GM19193 (cell line): ENCODE data around the gene SURF4.

ENCODE experiments used
- POLR2A ChIP-seq: IDR thresholded peaks from 4 replicates; pipeline ENCODE4 v1.6.1; 2011; ENCODE audit not compliant: insufficient read depth, insufficient read length; ENCODE audit errors: extremely low read depth

The SURF4 gene

DNA sequence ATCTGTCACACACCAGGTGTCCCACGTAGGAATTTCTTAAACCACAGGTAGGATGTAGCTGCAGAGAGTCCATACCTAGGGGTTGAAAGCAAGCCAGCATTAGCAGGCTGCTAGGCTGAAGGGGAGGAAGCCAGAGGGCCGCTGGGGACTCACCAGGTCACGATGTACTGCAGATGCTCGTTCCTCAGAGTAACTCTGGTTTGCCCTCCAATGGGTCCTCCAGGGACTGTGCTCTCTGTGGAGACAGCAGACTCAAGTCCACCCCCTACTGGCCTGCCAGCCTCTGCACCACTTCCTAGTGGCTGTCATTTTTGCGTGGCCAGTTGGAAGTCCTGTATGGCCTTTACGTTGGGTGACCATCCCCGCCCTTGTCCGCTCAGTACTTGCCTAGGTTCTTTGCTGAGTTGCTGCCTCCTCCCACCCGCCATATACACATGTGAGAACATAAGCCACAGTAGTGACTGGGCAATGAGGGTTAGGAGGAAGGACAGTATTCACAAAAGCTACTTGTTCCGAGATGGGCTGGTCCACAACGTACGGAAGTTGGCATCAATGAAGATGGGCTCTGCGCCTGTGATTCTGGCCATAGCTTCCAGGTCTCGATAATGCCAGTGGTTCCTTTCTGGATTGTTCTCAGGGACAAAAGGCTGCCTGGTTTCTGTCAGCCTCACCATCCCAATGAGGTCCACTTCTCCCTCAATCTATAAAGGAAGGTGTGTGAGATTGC is 23.8 kb downstream of the SURF4 start:
- TF ChIP-seq POLR2A = peak; percentile 54

DNA sequence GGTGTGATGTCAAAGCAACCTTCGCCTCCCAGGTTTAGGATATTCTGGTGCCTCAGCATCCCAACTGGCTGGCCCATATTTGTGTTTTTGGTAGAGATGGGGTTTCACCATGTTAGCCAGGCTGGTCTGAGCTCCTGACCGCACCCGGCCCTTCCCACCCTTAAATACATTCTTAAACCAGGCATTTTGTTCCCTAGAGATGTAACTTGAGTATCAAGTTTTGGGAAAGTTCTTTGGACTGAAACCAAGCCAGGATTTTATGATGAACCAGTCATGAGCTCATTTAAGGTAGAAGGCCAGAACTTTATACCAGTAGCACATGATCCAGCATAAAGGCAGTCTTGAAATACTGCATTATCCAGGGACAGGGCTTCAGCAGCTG is 24.3 kb downstream of the SURF4 start:
- no peak for TF ChIP-seq POLR2A

DNA sequence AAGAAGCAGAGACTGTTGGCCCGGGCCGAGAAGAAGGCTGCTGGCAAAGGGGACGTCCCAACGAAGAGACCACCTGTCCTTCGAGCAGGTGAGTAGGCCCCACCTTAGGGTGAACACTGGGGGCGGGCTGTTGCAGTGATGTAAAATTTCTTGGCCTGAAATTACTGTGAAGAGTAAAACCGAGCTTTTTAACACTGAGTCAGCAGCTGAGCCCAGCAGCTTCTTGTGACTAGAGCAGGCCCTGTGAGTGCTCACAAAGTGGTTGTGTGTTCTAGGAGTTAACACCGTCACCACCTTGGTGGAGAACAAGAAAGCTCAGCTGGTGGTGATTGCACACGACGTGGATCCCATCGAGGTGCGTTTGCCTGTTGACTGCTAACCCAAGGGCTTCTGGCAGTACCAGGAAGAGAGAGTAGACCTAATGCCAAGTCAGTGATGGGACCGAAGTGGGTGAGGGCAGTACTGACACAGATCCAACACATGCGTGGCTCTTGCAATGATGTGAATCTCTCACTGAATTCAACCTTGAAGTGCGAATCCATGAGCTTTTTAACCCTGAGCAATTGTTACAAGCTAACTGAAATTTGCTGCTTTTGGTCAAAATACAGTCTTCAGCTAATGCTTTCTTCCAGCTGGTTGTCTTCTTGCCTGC is 25.8 kb downstream of the SURF4 start:
- TF ChIP-seq POLR2A = no peak

DNA sequence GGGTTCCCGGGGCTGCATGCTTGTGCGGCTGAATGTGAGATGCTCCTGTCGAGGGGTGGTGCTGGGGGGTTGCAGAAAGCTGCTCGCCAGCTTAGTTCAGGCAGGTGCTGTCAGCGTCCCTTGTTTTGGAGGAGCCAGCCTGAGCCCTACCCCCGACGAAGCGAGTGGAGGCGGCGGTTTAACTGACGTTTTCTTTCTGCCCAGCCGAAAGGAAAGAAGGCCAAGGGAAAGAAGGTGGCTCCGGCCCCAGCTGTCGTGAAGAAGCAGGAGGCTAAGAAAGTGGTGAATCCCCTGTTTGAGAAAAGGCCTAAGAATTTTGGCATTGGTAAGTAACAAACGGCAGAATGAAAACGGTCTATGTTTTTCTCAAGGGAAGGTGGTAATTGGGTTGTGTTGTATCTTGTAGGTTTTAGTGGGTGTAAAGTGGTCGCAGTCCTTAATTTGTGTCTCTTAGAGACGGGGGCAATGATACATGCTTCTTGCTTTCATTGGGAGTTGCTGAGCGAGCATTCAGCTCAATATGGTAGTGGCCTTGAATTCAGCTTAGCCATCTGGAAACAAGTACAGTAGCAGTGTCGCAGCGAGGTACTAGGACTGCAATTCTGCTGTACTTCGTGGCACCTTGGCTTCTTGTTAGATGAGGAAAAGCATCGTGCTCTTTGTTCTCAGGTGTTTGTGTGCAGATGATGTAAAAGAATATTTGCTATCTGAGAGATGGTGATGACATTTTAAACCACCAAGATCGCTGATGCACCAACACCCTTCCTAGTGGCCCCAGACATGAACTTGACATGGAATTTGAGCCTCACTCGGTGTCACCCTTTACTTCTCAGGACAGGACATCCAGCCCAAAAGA is 26.9 kb downstream of the SURF4 start:
- TF ChIP-seq POLR2A = no peak

DNA sequence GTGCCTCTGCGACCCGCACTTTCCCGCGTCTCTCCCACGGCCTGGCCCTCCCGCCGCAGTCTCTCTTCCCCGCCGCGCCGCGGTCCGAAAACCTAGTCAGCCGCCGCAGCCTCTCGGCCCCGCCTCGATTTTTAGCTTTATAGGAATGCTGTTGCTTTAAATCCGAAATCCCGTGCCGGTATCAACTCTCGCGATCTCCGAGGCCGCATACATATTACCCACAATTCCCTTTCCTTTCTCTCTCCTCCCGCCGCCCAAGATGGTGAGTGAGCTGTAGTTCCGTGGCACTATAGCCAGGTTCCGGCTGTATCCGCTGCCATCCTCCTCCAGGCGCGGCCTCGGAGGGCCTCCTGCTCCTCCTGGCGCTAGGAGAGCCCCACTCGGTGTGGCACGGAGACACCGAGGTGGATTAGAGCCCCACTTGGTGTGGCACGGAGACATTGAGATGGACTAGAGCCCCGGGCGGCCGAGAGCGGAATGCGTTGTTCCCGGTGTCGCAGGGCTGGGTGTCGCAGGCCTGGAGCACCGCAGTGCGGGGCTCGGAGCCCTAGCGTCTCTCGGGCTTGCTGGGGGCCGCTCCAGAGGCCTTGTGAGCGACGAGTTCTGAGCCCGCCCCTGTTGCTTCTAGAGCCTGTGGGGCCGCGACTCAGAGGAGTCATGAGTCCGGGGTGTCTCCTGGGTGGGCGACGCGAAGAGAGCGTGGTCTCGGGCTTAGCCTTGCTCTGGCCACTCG is 27.7 kb downstream of the SURF4 start, which contains the start of the genes MED22 and RPL7A:
MED22 (minus strand) TSS at position 147 of the 733 bp plus-strand sequence. CDS start 1,469 bp downstream, outside the sequence.
RPL7A (plus strand) TSS at position 234 of the 733 bp plus-strand sequence; CDS start at position 260, 26 bp downstream.
- peak; percentile 99 for TF ChIP-seq POLR2A

DNA sequence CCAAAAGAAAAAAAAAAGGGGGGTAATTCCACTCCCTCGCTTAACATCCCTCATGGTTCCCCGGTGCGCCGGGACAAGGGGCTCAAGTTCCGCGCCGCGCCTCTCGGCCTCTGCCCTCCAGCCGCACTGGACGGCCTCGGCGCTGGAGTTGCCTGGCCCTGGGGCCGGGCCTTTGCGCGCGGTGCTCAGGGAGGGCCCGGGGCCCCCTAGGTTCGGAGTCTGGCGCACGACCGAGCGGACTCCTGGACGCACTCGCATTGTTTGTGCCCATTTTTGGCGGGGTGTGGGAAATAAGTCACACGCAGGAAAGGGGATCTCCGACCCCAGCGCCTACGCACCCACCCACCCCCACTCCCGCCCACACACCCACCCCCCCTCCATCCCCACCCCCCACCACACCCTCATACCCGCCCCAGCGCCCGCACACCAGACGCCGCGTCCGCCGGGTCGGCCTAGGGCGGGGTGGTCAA is 28.3 kb downstream of the SURF4 start:
- no peak for TF ChIP-seq POLR2A

DNA sequence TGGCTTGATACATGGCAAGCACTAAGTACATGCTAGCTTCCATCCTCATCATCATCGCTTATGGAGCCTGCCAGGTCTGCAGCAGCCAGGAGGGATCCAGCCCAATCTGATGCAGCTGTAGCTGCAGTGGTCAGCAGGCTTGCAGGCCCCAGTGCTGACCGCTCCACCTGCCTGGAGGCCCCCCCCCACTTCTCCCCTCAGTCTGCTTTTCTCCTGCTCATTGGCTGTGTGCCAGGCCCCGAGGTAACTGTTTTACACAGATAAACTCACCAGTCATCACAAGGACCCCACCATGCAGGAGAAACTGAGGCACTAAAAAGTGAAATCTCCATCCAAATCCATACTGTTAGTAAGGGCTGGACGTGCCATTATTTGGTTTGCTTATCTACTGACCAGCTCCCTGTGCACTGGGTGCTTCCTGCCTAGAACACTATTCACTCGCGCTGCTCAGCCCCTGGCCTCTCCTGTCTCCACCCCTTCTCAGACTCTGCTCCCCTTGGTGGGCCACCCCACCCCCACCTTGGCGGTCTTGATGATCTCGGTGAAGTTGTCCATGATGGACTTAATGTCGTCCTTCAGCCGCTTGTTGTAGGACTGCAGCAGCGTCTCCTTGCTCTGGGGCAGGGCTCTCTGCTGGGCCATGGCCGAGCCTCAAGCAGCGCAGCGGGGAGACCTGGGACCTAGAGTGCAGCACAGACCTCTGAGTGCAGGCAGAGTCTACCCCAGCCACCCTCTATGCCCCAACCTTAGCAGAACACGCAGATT is 29.7 kb downstream of the SURF4 start:
- TF ChIP-seq POLR2A = no peak

DNA sequence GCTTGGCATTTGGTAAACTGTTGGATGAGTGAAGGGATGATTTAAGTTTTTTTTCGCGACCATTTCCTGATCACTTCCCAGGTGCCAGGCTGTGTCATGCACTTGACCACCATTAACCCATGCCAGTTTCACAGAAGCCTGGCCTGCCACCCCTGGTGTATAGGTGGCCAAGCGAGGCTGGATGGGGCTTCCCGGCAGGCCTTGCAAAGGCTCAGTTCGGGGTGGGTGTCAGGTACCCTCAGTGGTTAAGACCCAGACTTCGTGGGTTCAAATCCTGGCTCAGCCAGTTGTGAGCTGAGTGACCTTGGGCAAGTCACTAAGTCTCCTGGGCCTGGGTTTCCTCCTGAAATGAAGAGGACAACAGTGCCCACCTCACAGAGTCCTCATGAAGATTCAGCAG is 30.3 kb downstream of the SURF4 start:
- no peak for TF ChIP-seq POLR2A

DNA sequence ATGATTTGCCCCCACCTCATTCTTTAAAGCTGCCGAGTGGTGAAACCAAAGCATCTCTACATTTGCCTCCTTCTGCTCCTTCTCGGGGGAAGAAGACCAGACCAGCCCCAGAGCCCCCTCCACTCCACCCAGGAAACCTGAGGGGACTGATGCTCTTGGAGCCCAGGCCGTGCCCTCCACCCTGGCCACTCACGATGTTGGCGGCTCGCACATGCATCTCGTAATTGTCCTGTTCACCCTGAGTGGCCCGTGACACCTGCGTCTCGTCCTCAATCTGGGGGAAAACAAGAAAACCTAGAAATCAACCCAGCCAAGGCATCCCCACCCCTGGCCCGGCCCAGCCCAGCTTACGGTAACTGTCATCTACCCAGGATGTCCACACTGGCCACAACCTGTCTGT is 30.9 kb downstream of the SURF4 start:
- TF ChIP-seq POLR2A = no peak

DNA sequence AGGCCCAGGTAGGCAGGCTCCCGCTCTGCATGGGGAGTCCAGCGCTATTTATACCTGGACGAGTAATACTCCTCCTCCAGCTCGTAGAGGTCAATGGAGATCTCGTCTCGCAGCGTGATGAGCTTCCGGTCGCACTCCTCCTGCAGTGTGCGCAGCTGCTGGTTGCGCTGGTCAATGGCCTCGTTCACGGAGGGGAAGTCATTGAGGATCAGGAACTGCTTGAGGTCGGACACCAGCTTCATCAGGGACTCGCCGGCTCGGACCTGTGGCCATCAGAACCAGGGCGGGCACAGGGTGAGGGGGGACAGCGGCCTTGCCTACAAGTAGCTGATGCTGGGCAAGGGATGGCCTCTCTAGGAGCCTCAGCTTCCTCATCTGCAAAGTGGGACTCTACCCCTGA is 31.8 kb downstream of the SURF4 start:
- no peak for TF ChIP-seq POLR2A

DNA sequence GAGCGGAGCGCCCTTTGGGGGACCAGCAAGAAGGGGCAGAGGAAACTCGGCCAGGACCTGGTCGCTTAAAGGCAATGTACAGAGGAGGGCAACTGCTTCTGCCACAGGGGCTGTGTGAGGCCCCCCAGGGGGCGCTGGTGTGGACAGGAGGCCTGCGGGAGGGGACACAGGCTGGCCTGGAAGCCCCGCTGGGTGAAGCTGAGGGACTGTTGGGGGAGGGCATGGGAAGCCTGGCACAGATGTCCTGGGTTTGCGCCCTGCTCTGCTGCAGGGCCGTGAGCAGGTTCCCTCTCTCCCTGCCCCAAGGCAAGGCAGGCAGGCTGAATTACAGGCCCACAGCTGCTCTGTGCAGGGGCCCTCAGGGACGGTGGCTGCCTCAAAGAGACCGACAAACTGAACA is 33.3 kb downstream of the SURF4 start:
- no peak for TF ChIP-seq POLR2A

DNA sequence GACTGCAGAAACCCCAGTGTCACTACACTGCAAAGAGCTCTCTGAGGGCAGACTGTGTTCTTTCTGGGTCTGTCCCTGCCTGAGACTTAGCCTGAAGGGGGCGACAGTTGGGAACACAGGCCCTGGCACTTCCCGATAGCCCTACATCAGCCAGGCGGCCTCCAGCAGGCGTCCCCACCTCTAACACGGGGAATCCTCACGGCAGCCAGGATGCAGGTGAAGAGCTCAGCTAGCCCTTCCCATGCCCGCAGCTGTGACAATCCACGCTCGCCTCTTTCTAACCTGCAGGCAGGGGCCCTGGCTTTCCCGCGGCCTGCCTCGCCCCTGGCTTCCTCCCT is 33.8 kb downstream of the SURF4 start:
- TF ChIP-seq POLR2A = no peak

DNA sequence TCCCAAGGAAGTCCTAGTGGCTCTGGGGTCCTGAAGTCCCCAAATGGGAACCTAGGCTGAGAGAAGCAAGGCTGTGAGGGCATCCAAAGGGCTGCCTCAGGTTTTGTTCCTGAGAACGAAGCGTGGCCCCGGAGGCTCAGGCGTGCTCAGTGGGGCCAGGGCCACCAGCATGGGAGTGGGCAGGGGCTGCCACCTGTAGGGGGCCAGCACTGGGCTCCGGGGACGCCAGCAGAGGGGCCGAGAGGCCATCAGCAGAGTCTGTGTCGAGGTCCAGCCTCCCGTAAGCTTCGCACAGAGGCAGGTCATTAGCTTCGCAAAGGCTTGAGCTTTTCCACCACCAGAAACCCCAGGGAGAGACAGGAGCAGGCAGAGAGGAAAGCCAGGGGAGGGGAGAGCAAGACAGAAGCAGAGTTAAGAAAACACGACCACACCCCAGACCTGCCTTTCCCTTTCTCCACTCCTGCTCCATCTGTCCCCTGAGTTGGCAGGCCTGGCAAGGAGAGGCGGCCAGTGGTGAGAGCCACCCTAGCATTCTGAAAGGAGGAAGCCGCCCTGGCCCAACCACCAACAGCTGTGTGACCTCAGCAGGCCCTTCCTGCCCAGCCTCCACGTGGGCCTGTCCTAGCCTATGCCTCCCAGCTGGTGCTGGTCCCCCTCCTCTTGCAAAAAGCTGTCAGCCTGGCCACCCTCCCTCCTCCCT is 34.3 kb downstream of the SURF4 start:
- TF ChIP-seq POLR2A = no peak

DNA sequence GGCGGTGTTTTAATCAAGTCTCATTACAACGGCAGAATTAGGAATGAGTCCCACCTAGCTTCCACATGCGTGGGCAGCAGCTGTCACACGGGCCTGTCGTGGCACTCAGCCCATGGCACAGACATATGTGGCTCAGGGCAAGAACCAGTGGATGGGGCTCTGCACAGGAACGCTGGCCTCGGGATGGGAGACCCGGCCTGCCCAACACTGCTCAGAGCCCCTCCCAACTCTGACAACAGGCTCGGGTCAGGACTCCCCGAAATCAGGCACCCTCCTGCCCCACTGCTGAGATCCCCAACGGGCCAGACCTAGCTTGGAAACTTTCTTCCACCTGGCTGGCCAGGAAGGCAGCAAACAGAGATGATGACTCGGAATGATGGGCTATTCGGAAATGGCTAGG is 34.9 kb downstream of the SURF4 start:
- TF ChIP-seq POLR2A = no peak

DNA sequence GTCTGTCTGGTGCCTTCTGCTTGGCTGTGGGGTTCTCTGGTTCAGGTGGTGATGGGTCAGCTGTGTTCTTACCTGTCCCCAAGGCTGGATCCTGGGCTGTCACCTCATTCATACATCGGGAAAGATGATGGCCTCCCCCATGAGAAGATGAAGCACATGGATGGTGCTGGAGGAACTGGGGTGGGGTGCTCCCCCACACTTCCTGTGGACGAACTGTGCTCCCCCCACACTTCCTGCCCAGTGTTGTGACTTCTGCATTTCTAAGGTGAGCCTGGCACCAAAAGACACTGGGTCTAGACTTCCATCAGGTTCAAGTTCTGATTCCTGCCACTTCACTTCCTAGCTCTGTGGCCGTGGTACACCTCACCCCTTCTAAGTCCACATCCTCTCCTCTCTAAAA is 35.6 kb downstream of the SURF4 start:
- no peak for TF ChIP-seq POLR2A
